Astrocyte (in vitro differentiated cells and primary cell): ENCODE data around the gene UMODL1. TPM values are rescaled to one million over a fixed set of nuclear protein-coding genes. Genes with fewer than 3 reads are reported as not detected.

Source experiments
- DNase-seq: peaks from one replicate; pipeline ENCODE4 v3.0.0-alpha.2; 2010; ENCODE audit warnings: low read depth
- FAIRE-seq: peaks from 2 replicates; lab custom pipeline; 2011; peaks lifted over from hg19 to GRCh38; lab: Jason Lieb, UNC
- H2AFZ ChIP-seq: 2 replicates; pipeline ENCODE4 v1.6.0; 2012; ENCODE audit warnings: low read depth, low read length, inconsistent platforms
- H3K27ac ChIP-seq: 2 replicates; pipeline ENCODE4 v1.5.1; 2011; ENCODE audit warnings: low read depth, low read length, inconsistent platforms
- H3K27me3 ChIP-seq: 2 replicates; pipeline ENCODE4 v1.6.0; 2011; ENCODE audit warnings: low read length, inconsistent platforms; ENCODE audit not compliant: insufficient read depth
- H3K36me3 ChIP-seq: 2 replicates; pipeline ENCODE4 v1.5.1; 2011; ENCODE audit warnings: low read length, inconsistent platforms; ENCODE audit not compliant: insufficient read depth
- H3K4me1 ChIP-seq: 2 replicates; pipeline ENCODE4 v1.5.1; 2011; ENCODE audit warnings: low read length, inconsistent platforms; ENCODE audit not compliant: insufficient read depth
- H3K4me2 ChIP-seq: 2 replicates; pipeline ENCODE4 v1.6.0; 2012; ENCODE audit warnings: low read length, inconsistent platforms
- H3K4me3 ChIP-seq: 2 replicates; pipeline ENCODE4 v1.5.1; 2011; ENCODE audit warnings: low read depth, mild to moderate bottlenecking, low read length, inconsistent platforms; ENCODE audit not compliant: insufficient read depth
- H3K79me2 ChIP-seq: 2 replicates; pipeline ENCODE4 v1.6.0; 2012; ENCODE audit warnings: mild to moderate bottlenecking, low read length, inconsistent platforms; ENCODE audit not compliant: insufficient read depth
- H3K9ac ChIP-seq: 2 replicates; pipeline ENCODE4 v1.6.0; 2012; ENCODE audit warnings: mild to moderate bottlenecking, low read length, inconsistent platforms
- H3K9me3 ChIP-seq: 2 replicates; pipeline ENCODE4 v1.5.1; 2012; ENCODE audit warnings: low read depth, mild to moderate bottlenecking, low read length, inconsistent platforms; ENCODE audit not compliant: insufficient read depth
- H4K20me1 ChIP-seq: 2 replicates; pipeline ENCODE4 v1.6.0; 2012; ENCODE audit warnings: low read length, inconsistent platforms; ENCODE audit not compliant: insufficient read depth
- H3K27ac Mint-ChIP-seq: one replicate; pipeline ENCODE4 v1.8.0; 2021; ENCODE audit warnings: mild to moderate bottlenecking, mixed read lengths; ENCODE audit not compliant: unreplicated experiment
- H3K27me3 Mint-ChIP-seq: one replicate; pipeline ENCODE4 v1.8.0; 2021; ENCODE audit warnings: low read depth, mixed read lengths; ENCODE audit not compliant: unreplicated experiment
- H3K36me3 Mint-ChIP-seq: one replicate; pipeline ENCODE4 v1.8.0; 2021; ENCODE audit warnings: low read depth, mixed read lengths; ENCODE audit not compliant: unreplicated experiment
- H3K4me1 Mint-ChIP-seq: one replicate; pipeline ENCODE4 v1.8.0; 2021; ENCODE audit warnings: low read depth, mixed read lengths; ENCODE audit not compliant: unreplicated experiment
- H3K4me3 Mint-ChIP-seq: one replicate; pipeline ENCODE4 v1.8.0; 2021; ENCODE audit warnings: mild to moderate bottlenecking, moderate library complexity, mixed read lengths; ENCODE audit not compliant: unreplicated experiment
- H3K9me3 Mint-ChIP-seq: one replicate; pipeline ENCODE4 v1.8.0; 2021; ENCODE audit warnings: mild to moderate bottlenecking, mixed read lengths; ENCODE audit not compliant: unreplicated experiment
- EZH2 ChIP-seq: IDR thresholded peaks from 2 replicates; pipeline ENCODE4 v1.6.1; 2012; ENCODE audit warnings: mild to moderate bottlenecking, low read length, inconsistent platforms; ENCODE audit not compliant: insufficient read depth
- total RNA-seq: library from RNA; stranded (reverse); gene quantifications from 2 replicates; pipeline ENCODE4 v1.2.1, GENCODE V29; 2021
- TF ChIP-seq, protein P1 (sequence below): IDR thresholded peaks from 2 replicates; pipeline ENCODE4 v1.5.1; 2011; ENCODE audit warnings: low read depth, mild to moderate bottlenecking, inconsistent platforms, low read length, moderate library complexity; ENCODE audit not compliant: insufficient read depth

The UMODL1 gene
- total RNA-seq, 1 donor from 2014 or later: not detected

DNA sequence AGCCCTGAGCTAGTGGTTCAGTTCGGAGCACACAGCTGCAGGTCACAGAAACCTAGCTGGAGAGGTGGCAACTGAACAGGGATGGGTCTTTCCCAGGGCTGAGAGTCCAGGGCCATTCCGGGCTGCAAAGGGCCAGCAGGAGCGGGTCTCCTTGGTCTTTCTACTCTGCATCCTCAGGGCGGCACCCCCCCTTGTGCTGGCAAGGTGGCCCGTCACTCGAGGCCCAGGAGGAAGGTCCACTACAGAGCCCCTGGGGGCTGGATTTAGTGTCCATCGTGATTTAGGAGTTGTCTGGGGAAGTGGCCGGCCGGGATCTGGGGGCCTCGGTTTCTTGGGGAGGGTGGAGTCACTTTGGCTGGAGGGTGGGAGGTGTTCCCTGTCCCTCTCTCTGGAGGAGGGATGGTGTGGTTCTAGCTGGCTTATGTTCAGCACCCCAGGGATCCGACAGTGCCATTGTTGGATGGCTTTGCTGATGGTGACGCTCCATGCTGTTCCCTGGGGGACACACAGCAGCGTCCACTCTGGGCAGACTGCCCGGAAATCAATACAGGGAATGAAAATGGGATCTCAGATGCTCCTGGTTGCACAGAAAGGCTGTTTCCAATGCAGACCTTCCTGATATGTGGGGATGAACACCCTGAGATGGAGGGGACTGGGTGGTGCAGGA is 64.4 kb downstream of the UMODL1 start:
- FAIRE-seq: no peak
- H3K9me3 Mint-ChIP-seq: no peaks in the 10 kb centered on the region
- H3K27ac Mint-ChIP-seq: no peak overlapping the region
- Histone ChIP-seq H3K4me2 (no peak overlapping the region), H2AFZ (no peak overlapping the region), H3K79me2 (no peaks in the 10 kb centered on the region), H3K4me3 (no peak overlapping the region), H4K20me1 (no peaks in the 10 kb centered on the region), H3K27ac (no peak overlapping the region), H3K27me3 (no peaks in the 10 kb centered on the region), H3K9me3 (no peaks in the 10 kb centered on the region), H3K9ac (no peak overlapping the region), H3K4me1 (no peaks in the 10 kb centered on the region), H3K36me3 (no peaks in the 10 kb centered on the region)
- no peak for DNase-seq
- H3K4me3 Mint-ChIP-seq: no peak overlapping the region
- TF ChIP-seq, protein P1, sequence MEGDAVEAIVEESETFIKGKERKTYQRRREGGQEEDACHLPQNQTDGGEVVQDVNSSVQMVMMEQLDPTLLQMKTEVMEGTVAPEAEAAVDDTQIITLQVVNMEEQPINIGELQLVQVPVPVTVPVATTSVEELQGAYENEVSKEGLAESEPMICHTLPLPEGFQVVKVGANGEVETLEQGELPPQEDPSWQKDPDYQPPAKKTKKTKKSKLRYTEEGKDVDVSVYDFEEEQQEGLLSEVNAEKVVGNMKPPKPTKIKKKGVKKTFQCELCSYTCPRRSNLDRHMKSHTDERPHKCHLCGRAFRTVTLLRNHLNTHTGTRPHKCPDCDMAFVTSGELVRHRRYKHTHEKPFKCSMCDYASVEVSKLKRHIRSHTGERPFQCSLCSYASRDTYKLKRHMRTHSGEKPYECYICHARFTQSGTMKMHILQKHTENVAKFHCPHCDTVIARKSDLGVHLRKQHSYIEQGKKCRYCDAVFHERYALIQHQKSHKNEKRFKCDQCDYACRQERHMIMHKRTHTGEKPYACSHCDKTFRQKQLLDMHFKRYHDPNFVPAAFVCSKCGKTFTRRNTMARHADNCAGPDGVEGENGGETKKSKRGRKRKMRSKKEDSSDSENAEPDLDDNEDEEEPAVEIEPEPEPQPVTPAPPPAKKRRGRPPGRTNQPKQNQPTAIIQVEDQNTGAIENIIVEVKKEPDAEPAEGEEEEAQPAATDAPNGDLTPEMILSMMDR: no peak
- no peak for TF ChIP-seq EZH2
- H3K27me3 Mint-ChIP-seq: peaks cover 23% of the 10 kb centered on the region
- H3K36me3 Mint-ChIP-seq: peaks cover 2% of the 10 kb centered on the region
- no peaks in the 10 kb centered on the region for H3K4me1 Mint-ChIP-seq

DNA sequence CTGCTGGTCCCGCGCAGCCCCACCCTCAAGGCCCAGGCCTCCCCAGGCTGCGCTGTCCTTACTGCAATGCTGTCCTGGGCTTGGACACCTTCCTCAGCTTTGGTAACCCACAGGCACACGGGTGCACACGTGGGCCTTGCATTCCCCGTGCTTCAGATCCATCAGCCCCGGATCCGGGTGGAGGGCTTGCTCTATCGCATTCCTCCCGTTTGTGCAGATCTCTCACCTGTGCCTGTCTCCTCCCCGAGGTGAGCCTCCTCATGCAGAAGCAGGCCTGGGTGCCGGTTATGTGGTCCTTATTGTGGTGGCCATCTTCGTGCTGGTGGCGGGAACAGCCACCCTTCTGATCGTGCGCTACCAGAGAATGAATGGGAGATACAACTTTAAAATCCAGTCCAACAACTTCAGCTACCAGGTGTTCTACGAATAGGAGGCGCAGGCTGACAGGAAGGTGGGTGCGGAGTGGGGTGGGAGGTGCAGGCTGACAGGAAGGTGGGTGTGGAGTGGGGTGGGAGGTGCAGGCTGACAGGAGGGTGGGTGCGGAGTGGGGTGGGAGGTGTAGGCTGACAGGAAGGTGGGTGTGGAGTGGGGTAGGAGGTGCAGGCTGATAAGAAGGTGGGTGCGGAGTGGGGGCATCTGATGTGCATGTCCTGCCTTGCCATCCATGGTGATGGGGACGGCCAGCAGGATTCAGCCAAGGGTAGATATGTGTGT is 66.2 kb downstream of the UMODL1 start:
- H3K27ac Mint-ChIP-seq: no peak overlapping the region

More for the DNA sequence above, 66.2 kb downstream of the UMODL1 start:
- Histone ChIP-seq H3K79me2 (no peaks in the 10 kb centered on the region), H3K27ac (no peak overlapping the region), H3K9me3 (no peaks in the 10 kb centered on the region), H4K20me1 (no peaks in the 10 kb centered on the region), H3K4me1 (no peaks in the 10 kb centered on the region), H3K27me3 (no peaks in the 10 kb centered on the region), H3K9ac (no peak overlapping the region), H3K36me3 (no peaks in the 10 kb centered on the region), H3K4me3 (no peak overlapping the region), H3K4me2 (no peak overlapping the region), H2AFZ (no peak overlapping the region)
- Mint-ChIP-seq H3K9me3 (no peaks in the 10 kb centered on the region), H3K27me3 (peaks cover 31% of the 10 kb centered on the region), H3K36me3 (peaks cover 2% of the 10 kb centered on the region), H3K4me1 (no peaks in the 10 kb centered on the region), H3K4me3 (no peak overlapping the region)
- DNase-seq: no peak
- TF ChIP-seq EZH2: no peak
- TF ChIP-seq, protein P1: no peak
- no peak for FAIRE-seq
